ENCODE data around the gene YAP1.
A peak's percentile ranks its signal among the peaks of the same experiment; 100 is the strongest.

YAP1 gene

GRCh38 chr11:102116453-102117205, 6.4 kb downstream of the YAP1 start:
- FAIRE-seq (no peak), DNase-seq (ENCODE audit: low spot score) (no peak)

DNA sequence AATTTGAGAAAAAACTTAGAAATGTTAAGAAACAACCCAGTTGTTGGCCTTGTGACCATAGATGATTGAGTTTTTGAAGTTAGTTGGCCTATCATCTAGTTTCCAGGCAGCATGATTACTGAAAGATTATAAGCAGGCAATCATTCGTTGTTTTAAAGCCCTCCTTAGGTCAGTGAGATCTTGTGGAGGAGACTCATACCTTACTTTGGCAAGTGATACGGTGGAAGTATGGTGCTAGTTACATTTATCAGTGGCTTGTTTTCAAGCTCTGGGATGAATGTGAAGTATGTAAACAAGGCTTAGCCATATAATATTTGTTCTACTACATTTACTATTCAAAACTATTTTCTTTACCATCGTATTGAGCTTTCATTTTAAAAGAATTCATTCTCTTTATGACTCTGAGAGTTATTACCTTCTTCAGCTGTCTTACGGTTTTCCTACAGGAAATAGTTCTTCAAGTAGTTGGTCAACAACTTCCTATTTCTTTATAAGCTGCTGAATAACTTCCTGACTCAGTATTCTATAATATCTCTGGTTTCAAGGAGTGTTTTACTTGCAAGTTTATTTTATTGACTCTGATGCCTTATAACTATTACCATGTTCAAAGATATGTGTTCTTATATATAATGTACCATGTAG, 7.3 kb downstream of the YAP1 start:
- DNase-seq (ENCODE audit: low spot score) (no peak), FAIRE-seq (no peak)

- DNase-seq (ENCODE audit: low spot score) (no peak), FAIRE-seq (no peak)
These were observed 8.7 kb downstream of the YAP1 start for GRCh38 chr11:102118937-102119336.

GRCh38 chr11:102119997-102120396, 9.8 kb downstream of the YAP1 start:
- FAIRE-seq (no peak), DNase-seq (ENCODE audit: low spot score) (no peak)

- FAIRE-seq (no peak), DNase-seq (ENCODE audit: low spot score) (no peak)
These were observed 10.3 kb downstream of the YAP1 start for GRCh38 chr11:102120437-102120973.

- DNase-seq (ENCODE audit: low spot score) (no peak), FAIRE-seq (no peak)
These were observed 11.1 kb downstream of the YAP1 start for GRCh38 chr11:102121329-102121728.

- FAIRE-seq (no peak), DNase-seq (ENCODE audit: low spot score) (no peak)
These were observed 24.4 kb downstream of the YAP1 start for GRCh38 chr11:102134597-102134996.

DNA sequence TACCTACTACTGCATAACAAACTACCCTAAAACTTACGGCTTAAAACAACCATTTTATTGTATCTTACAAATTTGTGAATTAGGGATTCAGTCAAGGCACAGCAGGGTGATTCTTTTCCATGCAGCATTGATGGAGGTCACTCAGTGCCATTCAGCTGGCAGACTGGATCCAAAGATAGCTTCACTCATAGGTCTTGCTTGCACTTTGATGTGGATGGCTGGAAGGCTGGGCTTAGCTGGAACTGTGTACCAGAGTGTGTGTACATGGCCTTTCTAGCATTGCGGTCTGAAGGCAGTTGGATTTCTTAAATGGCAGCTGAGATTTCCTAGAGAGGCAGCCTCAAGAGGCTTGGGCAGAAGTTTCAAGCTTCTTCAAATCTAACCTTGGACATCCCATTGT, 25.0 kb downstream of the YAP1 start:
- FAIRE-seq: no peak
- no peak for DNase-seq (ENCODE audit: low spot score)

DNA sequence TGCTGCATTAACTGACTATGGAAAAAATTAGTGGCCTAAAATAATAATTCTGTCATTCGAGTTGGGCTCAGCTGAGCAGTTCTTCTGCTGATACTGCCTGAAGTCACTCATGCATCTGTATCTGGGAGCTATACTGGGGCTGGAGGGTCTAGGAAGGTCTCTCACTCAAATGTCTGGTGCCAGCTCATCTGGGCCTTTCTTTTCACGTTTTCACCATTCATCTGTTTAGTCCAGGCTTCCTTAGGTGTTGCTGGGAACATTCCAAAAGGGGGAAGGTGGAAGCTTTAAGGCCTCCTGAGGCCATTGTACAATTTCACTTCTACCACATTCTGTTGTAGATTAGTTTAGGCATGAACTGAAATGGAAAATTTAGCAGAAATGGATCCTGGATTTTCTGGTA, 28.0 kb downstream of the YAP1 start:
- FAIRE-seq: no peak
- DNase-seq (ENCODE audit: low spot score): no peak

GRCh38 chr11:102138670-102139069, 28.4 kb downstream of the YAP1 start:
- DNase-seq (ENCODE audit: low spot score) (peak; percentile 10), FAIRE-seq (no peak)

DNA sequence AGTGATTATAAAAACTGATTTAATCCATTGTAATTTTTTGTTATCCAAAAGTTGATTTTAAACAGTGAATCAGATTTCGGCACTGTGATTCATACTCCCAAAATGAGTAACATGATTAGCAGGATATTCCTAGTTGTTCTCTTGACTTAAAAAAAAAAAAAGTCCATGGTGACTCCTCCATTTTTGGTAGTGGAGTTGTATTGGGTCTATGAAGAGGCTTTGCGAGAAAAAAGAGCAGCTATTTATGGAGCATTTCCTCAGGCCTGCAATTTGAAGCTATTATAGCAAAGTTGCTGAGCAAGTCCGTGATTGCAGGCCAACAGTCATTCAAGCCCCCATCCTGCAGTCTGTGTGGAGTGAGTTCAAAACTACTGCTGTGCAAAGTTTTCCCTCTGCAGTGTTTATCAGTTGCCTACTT, 28.8 kb downstream of the YAP1 start:
- FAIRE-seq (no peak), DNase-seq (ENCODE audit: low spot score) (peak; percentile 16)

DNA sequence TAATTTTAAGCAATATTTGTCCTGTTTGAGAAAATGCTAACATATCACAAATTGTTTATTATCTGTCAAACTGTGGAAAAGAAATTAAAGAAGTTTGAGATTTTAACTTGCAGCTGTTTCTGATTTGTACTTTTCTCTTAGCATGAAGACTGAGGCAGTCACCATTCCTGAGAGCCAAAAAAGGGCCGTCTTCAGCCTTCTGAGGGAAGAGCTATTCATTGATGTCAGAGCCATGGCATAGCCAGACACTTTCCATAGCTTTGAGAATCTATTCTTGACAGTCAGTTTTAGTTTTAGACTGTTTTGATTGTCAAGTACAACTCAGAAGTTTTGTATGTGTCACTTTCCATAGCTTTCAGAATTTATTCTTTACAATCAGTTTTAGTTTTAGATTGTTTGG, 32.1 kb downstream of the YAP1 start:
- no peak for FAIRE-seq

GRCh38 chr11:102143867-102144266, 33.6 kb downstream of the YAP1 start:
- FAIRE-seq (no peak), DNase-seq (ENCODE audit: low spot score) (no peak)

More for the DNA sequence above, 32.1 kb downstream of the YAP1 start:
- no peak for DNase-seq (ENCODE audit: low spot score)

GRCh38 chr11:102144357-102145355, 34.4 kb downstream of the YAP1 start:
- DNase-seq (ENCODE audit: low spot score) (no peak), FAIRE-seq (no peak)

DNA sequence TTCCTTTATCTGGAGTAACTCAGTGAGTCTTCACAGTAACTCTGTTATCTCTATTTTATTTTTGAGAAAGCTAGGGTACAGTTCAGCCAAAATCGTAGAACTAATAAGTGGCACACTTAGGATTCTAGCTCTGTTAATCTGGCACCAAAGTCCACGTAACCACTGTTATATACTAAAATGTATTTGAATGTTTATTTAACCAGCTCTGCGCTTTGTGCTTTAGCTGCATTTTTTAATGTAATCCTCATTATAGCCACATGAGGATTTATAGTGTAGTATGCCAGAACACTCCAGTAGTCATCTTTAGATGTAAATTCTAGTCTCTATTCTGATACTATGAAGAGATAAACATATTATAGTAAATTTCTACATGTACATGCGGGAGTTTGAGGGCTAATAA, 36.8 kb downstream of the YAP1 start:
- no peak for FAIRE-seq
- DNase-seq (ENCODE audit: low spot score): no peak

- FAIRE-seq: no peak
- no peak for DNase-seq (ENCODE audit: low spot score)
These were observed 37.4 kb downstream of the YAP1 start for GRCh38 chr11:102147632-102148031.

DNA sequence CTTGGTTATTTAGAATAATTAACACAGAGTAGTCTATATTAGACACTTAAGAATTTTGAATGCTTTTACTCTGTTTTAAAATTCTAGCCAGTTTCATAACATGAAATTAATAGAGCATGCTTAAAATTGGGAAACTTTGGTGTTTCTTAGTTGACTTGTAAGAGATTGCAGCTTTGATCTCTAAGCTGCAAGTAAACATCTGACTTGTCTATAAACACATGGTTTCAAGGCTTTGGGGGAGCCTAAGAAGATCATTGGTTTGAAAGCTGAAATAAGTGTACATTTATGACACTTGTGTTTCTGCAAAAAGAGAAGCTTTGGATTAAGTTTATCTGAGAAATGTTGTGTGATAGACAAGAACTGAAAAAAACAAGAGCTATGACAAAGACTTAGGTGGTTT, 37.8 kb downstream of the YAP1 start:
- no peak for FAIRE-seq

DNA sequence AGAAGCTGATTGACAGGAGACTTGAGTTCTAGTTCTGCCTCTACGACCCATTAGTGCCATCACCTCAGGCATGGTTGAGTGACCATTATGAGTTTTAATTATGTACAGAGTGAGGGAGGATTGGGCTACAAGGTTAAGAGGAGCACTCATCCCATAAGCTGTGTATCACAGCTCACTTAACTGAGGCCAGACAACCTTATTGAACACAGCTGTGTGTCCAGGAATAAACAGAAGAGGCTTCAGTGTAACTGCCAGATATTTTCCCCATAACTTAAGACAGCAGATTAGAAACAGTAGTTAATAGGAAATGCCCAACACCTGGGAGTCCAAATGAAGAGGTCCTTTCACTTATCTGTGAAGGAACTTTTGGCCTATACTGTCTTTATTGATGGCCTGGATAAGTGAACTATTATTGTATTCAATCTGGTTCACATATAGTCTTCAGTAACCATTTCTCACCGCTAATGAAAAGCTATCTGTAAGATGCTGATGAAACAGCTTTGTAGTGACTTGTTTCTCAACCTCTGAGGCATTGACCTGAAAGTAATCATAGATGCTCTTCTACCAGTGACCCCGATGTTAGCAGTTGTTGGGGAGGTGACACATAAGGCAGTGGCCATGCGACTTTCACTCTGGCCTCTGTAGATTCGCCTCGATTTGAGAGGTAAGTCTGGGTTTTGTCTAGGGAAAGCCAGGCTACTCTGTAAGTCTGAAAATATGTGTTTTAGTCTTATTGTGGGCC, 41.7 kb downstream of the YAP1 start:
- FAIRE-seq: no peak
- no peak for DNase-seq (ENCODE audit: low spot score)

More for the DNA sequence above, 37.8 kb downstream of the YAP1 start:
- no peak for DNase-seq (ENCODE audit: low spot score)

- FAIRE-seq (no peak), DNase-seq (ENCODE audit: low spot score) (no peak)
These were observed 42.8 kb downstream of the YAP1 start for GRCh38 chr11:102153082-102153481.

GRCh38 chr11:102154806-102155205, 44.6 kb downstream of the YAP1 start:
- FAIRE-seq (no peak), DNase-seq (ENCODE audit: low spot score) (no peak)

DNA sequence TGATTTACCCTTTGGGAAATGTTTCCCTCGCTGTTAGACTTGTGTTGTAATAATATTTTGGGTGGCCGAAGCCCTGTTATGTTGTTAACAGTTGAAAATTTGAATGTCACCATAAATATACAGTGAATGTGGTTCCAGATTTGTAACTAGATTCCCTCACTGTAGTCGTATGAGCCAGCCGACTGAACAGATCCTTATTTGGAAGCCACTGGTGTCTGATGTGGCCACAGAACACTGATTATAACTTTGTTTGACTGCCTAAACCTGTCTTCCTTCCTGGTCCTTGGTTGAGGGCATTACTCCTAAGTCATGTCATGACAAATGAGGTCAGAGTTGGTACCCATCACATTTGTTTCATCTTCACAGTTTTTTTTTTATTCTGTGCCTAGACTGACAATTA, 45.4 kb downstream of the YAP1 start:
- FAIRE-seq: no peak
- no peak for DNase-seq (ENCODE audit: low spot score)
